Stimulated activated CD8-positive, alpha-beta memory T cell treated with anti-CD3 and anti-CD28 coated beads, Interleukin-2, amount 100 ng/mL, for 1 hour (primary cell): ENCODE results near the gene GADL1.

Source experiments
- DNase-seq, 2 donors: peaks; one replicate each; pipeline ENCODE4 v3.0.0-alpha.2; 2020; ENCODE audit warnings: low read depth in 2 of 2

Gene GADL1

GRCh38 chr3:30878862-30879261 is 15.6 kb downstream of the GADL1 start:
- DNase-seq, result no peak

- DNase-seq, result no peak
Measured at GRCh38 chr3:30875505-30875904, 19.0 kb downstream of the GADL1 start.

GRCh38 chr3:30873671-30874070 is 20.8 kb downstream of the GADL1 start:
- DNase-seq, result no peak

GRCh38 chr3:30872879-30873278 is 21.6 kb downstream of the GADL1 start:
- no peak for DNase-seq

GRCh38 chr3:30871720-30872119 is 22.7 kb downstream of the GADL1 start:
- DNase-seq, result no peak

- no peak for DNase-seq
Measured at GRCh38 chr3:30864836-30865235, 29.6 kb downstream of the GADL1 start.

GRCh38 chr3:30864132-30864531 is 30.3 kb downstream of the GADL1 start:
- no peak for DNase-seq

GRCh38 chr3:30862004-30862403 is 32.5 kb downstream of the GADL1 start:
- DNase-seq, result no peak

GRCh38 chr3:30858894-30859389 is 35.5 kb downstream of the GADL1 start:
- DNase-seq, result no peak

- DNase-seq, result no peak
Measured at GRCh38 chr3:30855400-30856292, 38.8 kb downstream of the GADL1 start.

- DNase-seq, result no peak
Measured at GRCh38 chr3:30852833-30853232, 41.6 kb downstream of the GADL1 start.

- DNase-seq, result no peak
Measured at GRCh38 chr3:30848087-30848779, 46.2 kb downstream of the GADL1 start.

- DNase-seq, result no peak
Measured at GRCh38 chr3:30847592-30847991, 46.9 kb downstream of the GADL1 start.

GRCh38 chr3:30845606-30846005 is 48.9 kb downstream of the GADL1 start:
- no peak for DNase-seq

- DNase-seq, result no peak
Measured at GRCh38 chr3:30843877-30844276, 50.6 kb downstream of the GADL1 start.

- DNase-seq, result no peak
Measured at GRCh38 chr3:30836141-30836540, 58.3 kb downstream of the GADL1 start.

GRCh38 chr3:30835667-30836066 is 58.8 kb downstream of the GADL1 start:
- no peak for DNase-seq

GRCh38 chr3:30832961-30833575 is 61.4 kb downstream of the GADL1 start:
- no peak for DNase-seq

GRCh38 chr3:30827080-30827479 is 67.4 kb downstream of the GADL1 start:
- no peak for DNase-seq

- DNase-seq, result no peak
Measured at GRCh38 chr3:30826531-30826942, 67.9 kb downstream of the GADL1 start.

- no peak for DNase-seq
Measured at GRCh38 chr3:30819067-30819798, 75.2 kb downstream of the GADL1 start.

GRCh38 chr3:30813734-30814133 is 80.7 kb downstream of the GADL1 start:
- DNase-seq, result no peak
